Measurements from ENCODE around the gene MND1.

- TF ChIP-seq POLR2A (IDR thresholded peaks at IDR 0.05; ENCODE audit: low read length) (no peak), GATA1 (IDR thresholded peaks at IDR 0.05; ENCODE audit: low read depth, low read length) (no peak)
These were observed 59.2 kb downstream of the MND1 start for GRCh38 chr4:153403726-153404125.

Measured in erythroblast (primary cell).